PC-3 (cell line): ENCODE measurements around the gene FTO. TPM values are rescaled to one million over a fixed set of nuclear protein-coding genes. Genes with fewer than 3 reads are reported as not detected.

ENCODE experiments used
- ATAC-seq: fragments of 200-7000 bp; cut with Tn5 transposase; 2 replicates; pipeline ENCODE4 v1.9.1; 2020; ENCODE audit warnings: mild to moderate bottlenecking, moderate library complexity
- BruUV-seq: library from RNA; stranded (reverse); fragments of 400-500 nt; replicated peaks from 2 replicates; lab custom pipeline; 2021; lab: Mats Ljungman, UMichigan
- CTCF ChIA-PET: fragments of 300-600 bp; sonication (Branson Sonifier 250); formaldehyde crosslinking; loops from one replicate; lab custom pipeline; 2022; ENCODE audit warnings: antibody characterized with exemption; lab: Charles Lee
- POLR2A ChIA-PET: fragments of 300-600 bp; sonication (Branson Sonifier 250); formaldehyde crosslinking; loops from one replicate; lab custom pipeline; 2022; ENCODE audit warnings: antibody characterized with exemption; ENCODE audit not compliant: unreplicated experiment; lab: Charles Lee
- DNase-seq: peaks from one replicate; pipeline ENCODE4 v3.0.0-alpha.2; 2015
- H2AFZ ChIP-seq: fragments of 300-600 bp; sonication (generic); 2 replicates; pipeline ENCODE4 v1.6.0; 2016; ENCODE audit warnings: antibody characterized with exemption, low read length
- H3F3A ChIP-seq: fragments of 300-600 bp; sonication (generic); one replicate; pipeline ENCODE4 v1.6.0; 2017; ENCODE audit warnings: antibody characterized with exemption, low read length, control low read depth, mild to moderate bottlenecking; ENCODE audit not compliant: unreplicated experiment
- H3K27ac ChIP-seq: fragments of 300-600 bp; sonication (generic); 2 replicates; pipeline ENCODE4 v1.5.1; 2016; ENCODE audit warnings: mild to moderate bottlenecking, low read length
- H3K27me3 ChIP-seq: fragments of 300-600 bp; sonication (generic); 2 replicates; pipeline ENCODE4 v1.6.1; 2016; ENCODE audit warnings: low read length, mixed read lengths
- H3K36me3 ChIP-seq: fragments of 300-600 bp; sonication (generic); 2 replicates; pipeline ENCODE4 v1.6.1; 2016; ENCODE audit warnings: low read depth, mixed run types, low read length, mixed read lengths
- H3K4me1 ChIP-seq: fragments of 300-600 bp; sonication (generic); 2 replicates; pipeline ENCODE4 v1.5.1; 2016; ENCODE audit warnings: low read length; ENCODE audit not compliant: insufficient read depth
- H3K4me2 ChIP-seq: fragments of 300-600 bp; sonication (generic); 2 replicates; pipeline ENCODE4 v1.6.0; 2016; ENCODE audit warnings: low read length
- H3K4me3 ChIP-seq: fragments of 300-600 bp; sonication (generic); 2 replicates; pipeline ENCODE4 v1.5.1; 2016; ENCODE audit warnings: mild to moderate bottlenecking, low read length, mixed read lengths
- H3K79me2 ChIP-seq: fragments of 300-600 bp; sonication (generic); 2 replicates; pipeline ENCODE4 v1.6.1; 2017; ENCODE audit warnings: low read length, mixed read lengths
- H3K9ac ChIP-seq: fragments of 300-600 bp; sonication (generic); 2 replicates; pipeline ENCODE4 v1.6.0; 2016; ENCODE audit warnings: mild to moderate bottlenecking, low read length
- H3K9me2 ChIP-seq: fragments of 300-600 bp; sonication (generic); replicated peaks from 2 replicates; pipeline ENCODE4 v1.6.1; 2016; ENCODE audit warnings: mixed run types, low read length, mixed read lengths
- H3K9me3 ChIP-seq: fragments of 300-600 bp; sonication (generic); 2 replicates; pipeline ENCODE4 v1.6.1; 2016; ENCODE audit warnings: low read length, mixed read lengths
- H4K20me1 ChIP-seq: fragments of 300-600 bp; sonication (generic); 2 replicates; pipeline ENCODE4 v1.6.1; 2016; ENCODE audit warnings: low read length, mixed read lengths
- EZH2 ChIP-seq: fragments of 300-600 bp; sonication (generic); IDR thresholded peaks from one replicate; pipeline ENCODE4 v1.6.1; 2017; ENCODE audit warnings: antibody characterized with exemption, mild to moderate bottlenecking, low read length; ENCODE audit not compliant: unreplicated experiment
- EZH2phosphoT487 ChIP-seq: fragments of 300-600 bp; sonication (generic); IDR thresholded peaks from 2 replicates; pipeline ENCODE4 v1.6.1; 2018; ENCODE audit warnings: mild to moderate bottlenecking, antibody characterized with exemption, low read length, borderline replicate concordance
- intact Hi-C: fragments of 100-400 bp; cut with micrococcal nuclease; formaldehyde crosslinking; loops from 2 replicates; pipeline ENCODE4 v1.9.0; 2023
- total RNA-seq: library from RNA; depleted of rRNA; stranded (reverse); fragments of >200 nt; gene quantifications from 2 replicates; pipeline ENCODE4 v1.2.3, GENCODE V29; 2014
- TF ChIP-seq, protein P1 (sequence below): fragments of 300-600 bp; sonication (generic); conservative IDR thresholded peaks from 2 replicates; pipeline ENCODE4 v1.5.1; 2017; ENCODE audit warnings: antibody characterized with exemption, low read depth, mild to moderate bottlenecking, low read length

The FTO gene
- total RNA-seq, 1 experiment from 2014 or later = 27.0 TPM

- Histone ChIP-seq H3K4me2 (no peak overlapping the region), H3K4me1 (no peaks in the 10 kb centered on the region), H3K79me2 (no peaks in the 10 kb centered on the region), H3K9ac (no peak overlapping the region), H3K36me3 (no peaks in the 10 kb centered on the region; the same call in 1 of the 2 replicates), H3K27ac (no peak overlapping the region), H2AFZ (no peak overlapping the region), H4K20me1 (no peaks in the 10 kb centered on the region), H3K9me2 (no peaks in the 10 kb centered on the region), H3K9me3 (no peaks in the 10 kb centered on the region), H3K4me3 (no peak overlapping the region), H3F3A (no peaks in the 10 kb centered on the region), H3K27me3 (no peaks in the 10 kb centered on the region)
- intact Hi-C loops = no loop called here
- no peak for TF ChIP-seq EZH2phosphoT487
- TF ChIP-seq, protein P1, sequence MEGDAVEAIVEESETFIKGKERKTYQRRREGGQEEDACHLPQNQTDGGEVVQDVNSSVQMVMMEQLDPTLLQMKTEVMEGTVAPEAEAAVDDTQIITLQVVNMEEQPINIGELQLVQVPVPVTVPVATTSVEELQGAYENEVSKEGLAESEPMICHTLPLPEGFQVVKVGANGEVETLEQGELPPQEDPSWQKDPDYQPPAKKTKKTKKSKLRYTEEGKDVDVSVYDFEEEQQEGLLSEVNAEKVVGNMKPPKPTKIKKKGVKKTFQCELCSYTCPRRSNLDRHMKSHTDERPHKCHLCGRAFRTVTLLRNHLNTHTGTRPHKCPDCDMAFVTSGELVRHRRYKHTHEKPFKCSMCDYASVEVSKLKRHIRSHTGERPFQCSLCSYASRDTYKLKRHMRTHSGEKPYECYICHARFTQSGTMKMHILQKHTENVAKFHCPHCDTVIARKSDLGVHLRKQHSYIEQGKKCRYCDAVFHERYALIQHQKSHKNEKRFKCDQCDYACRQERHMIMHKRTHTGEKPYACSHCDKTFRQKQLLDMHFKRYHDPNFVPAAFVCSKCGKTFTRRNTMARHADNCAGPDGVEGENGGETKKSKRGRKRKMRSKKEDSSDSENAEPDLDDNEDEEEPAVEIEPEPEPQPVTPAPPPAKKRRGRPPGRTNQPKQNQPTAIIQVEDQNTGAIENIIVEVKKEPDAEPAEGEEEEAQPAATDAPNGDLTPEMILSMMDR = no peak
- TF ChIP-seq EZH2 = no peak
- no TSS peak for BruUV-seq
- DNase-seq (no peak), ATAC-seq (no peak)
- POLR2A ChIA-PET = no interaction called here
- CTCF ChIA-PET = no interaction called here
Measured at GRCh38 chr16:53937161-53937880, 233.4 kb downstream of the FTO start.

DNA sequence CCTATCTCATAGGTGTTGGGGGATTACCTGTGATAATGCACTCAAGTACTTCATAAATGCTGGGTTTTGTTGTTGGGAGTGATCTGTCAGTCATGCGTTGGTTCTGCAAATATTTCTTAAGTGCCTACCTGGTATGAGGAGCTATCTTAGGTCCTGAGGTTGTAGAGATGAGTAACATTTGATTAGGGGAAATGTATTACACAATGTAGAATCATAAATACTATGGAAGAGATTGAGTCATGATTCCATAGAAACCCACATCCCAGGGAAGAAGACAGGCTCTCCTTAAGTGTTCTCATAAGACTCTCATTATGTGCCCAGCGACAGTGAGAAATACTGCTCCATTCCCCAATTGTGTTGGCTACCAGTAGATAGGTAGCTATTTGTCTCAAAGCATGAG is 240.1 kb downstream of the FTO start:
- Histone ChIP-seq H3K79me2 (no peaks in the 10 kb centered on the region), H4K20me1 (no peaks in the 10 kb centered on the region), H3K9me2 (no peaks in the 10 kb centered on the region), H3K36me3 (no peaks in the 10 kb centered on the region), H2AFZ (no peak overlapping the region), H3K27ac (no peak overlapping the region), H3K4me2 (no peak overlapping the region), H3K4me3 (no peak overlapping the region), H3K9me3 (no peaks in the 10 kb centered on the region), H3K27me3 (no peaks in the 10 kb centered on the region), H3K4me1 (peaks cover 4% of the 10 kb centered on the region; the same call in 1 of the 2 replicates), H3F3A (no peaks in the 10 kb centered on the region), H3K9ac (no peak overlapping the region)
- BruUV-seq = no TSS peak
- intact Hi-C loops = no loop called here
- ATAC-seq (peak; percentile 11; the same call in 1 of the 2 replicates), DNase-seq (peak; percentile 49)
- CTCF ChIA-PET = interaction anchor here (0.6 kb wide), 1 partner anchor 1014 kb away, joined by 3 read pairs; no protein-coding TSS in a partner anchor
- POLR2A ChIA-PET = no interaction called here
- TF ChIP-seq EZH2 = no peak

- no peak overlapping the region for H3K4me3 ChIP-seq
- ATAC-seq (no peak), DNase-seq (peak; percentile 55)
- H3K79me2 ChIP-seq = no peaks in the 10 kb centered on the region
- H3K27ac ChIP-seq = no peak overlapping the region
- H2AFZ ChIP-seq = no peak overlapping the region
- BruUV-seq = no TSS peak
- intact Hi-C loops = loop anchor here (1.0 kb wide), 1 partner anchor 173 kb away; no protein-coding TSS in a partner anchor
- no peaks in the 10 kb centered on the region for H3K9me3 ChIP-seq
- H3F3A ChIP-seq = no peaks in the 10 kb centered on the region
- H3K9ac ChIP-seq = no peak overlapping the region
- POLR2A ChIA-PET = no interaction called here
- no peaks in the 10 kb centered on the region for H3K9me2 ChIP-seq
- H3K4me1 ChIP-seq = peaks cover 4% of the 10 kb centered on the region; the same call in 1 of the 2 replicates
- CTCF ChIA-PET = no interaction called here
- H3K27me3 ChIP-seq = no peaks in the 10 kb centered on the region
- H4K20me1 ChIP-seq = no peaks in the 10 kb centered on the region
- no peak for TF ChIP-seq EZH2
- TF ChIP-seq, protein P1 = peak; percentile 84
- no peak overlapping the region for H3K4me2 ChIP-seq
- no peaks in the 10 kb centered on the region for H3K36me3 ChIP-seq
Measured at GRCh38 chr16:53945996-53946395, 242.0 kb downstream of the FTO start.
